BLaER1 (cell line): ENCODE results near the gene CCDC85C.

Source experiments
- H3K27ac ChIP-seq: shearing (Covaris generic); formaldehyde crosslinking; 2 replicates; pipeline ENCODE4 v1.8.1; 2022
- H3K27me3 ChIP-seq: shearing (Covaris generic); formaldehyde crosslinking; 2 replicates; pipeline ENCODE4 v1.8.1; 2022
- H3K36me3 ChIP-seq: shearing (Covaris generic); formaldehyde crosslinking; 2 replicates; pipeline ENCODE4 v1.8.1; 2022
- H3K4me1 ChIP-seq: shearing (Covaris generic); formaldehyde crosslinking; 2 replicates; pipeline ENCODE4 v1.8.1; 2022
- H3K4me2 ChIP-seq: shearing (Covaris generic); formaldehyde crosslinking; 2 replicates; pipeline ENCODE4 v1.8.1; 2022
- H3K4me3 ChIP-seq: shearing (Covaris generic); formaldehyde crosslinking; 2 replicates; pipeline ENCODE4 v1.8.1; 2022
- H3K9ac ChIP-seq: shearing (Covaris generic); formaldehyde crosslinking; 2 replicates; pipeline ENCODE4 v1.8.1; 2022
- H3K9me3 ChIP-seq: shearing (Covaris generic); formaldehyde crosslinking; 2 replicates; pipeline ENCODE4 v1.8.1; 2022
- H4K20me1 ChIP-seq: shearing (Covaris generic); formaldehyde crosslinking; 2 replicates; pipeline ENCODE4 v1.8.1; 2022
- Cebpa-rat ChIP-seq: shearing (Covaris generic); IDR thresholded peaks from 2 replicates; pipeline ENCODE4 v1.8.1; 2022

Gene CCDC85C

DNA sequence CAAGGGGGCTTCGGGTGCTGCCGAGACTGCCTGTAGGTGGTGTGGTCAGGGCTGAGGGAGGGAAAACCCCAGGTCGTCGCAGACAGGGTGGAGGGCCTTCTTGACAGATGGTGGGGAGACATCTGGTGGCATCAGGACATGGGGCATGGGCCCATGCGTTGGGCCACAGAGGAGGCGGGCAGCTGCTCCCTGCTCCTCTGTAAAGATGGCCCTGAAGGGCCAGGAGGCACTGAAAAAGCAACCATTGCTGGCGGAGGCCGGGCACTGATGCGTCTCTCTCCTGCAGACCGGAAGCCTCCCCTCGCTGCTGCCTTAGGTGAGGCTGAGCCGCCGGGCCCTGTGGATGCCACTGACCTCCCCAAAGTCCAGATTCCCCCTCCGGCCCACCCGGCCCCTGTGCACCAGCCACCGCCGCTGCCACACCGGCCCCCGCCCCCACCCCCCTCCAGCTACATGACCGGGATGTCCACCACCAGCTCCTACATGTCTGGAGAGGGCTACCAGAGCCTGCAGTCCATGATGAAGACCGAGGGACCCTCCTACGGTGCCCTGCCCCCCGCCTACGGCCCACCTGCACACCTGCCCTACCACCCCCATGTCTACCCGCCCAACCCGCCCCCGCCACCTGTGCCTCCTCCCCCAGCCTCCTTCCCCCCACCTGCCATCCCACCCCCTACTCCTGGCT, 94.0 kb downstream of the CCDC85C start:
- Histone ChIP-seq H3K4me1 (peaks cover 35% of the 10 kb centered on the region), H4K20me1 (peaks cover 75% of the 10 kb centered on the region), H3K36me3 (peaks cover 86% of the 10 kb centered on the region)

DNA sequence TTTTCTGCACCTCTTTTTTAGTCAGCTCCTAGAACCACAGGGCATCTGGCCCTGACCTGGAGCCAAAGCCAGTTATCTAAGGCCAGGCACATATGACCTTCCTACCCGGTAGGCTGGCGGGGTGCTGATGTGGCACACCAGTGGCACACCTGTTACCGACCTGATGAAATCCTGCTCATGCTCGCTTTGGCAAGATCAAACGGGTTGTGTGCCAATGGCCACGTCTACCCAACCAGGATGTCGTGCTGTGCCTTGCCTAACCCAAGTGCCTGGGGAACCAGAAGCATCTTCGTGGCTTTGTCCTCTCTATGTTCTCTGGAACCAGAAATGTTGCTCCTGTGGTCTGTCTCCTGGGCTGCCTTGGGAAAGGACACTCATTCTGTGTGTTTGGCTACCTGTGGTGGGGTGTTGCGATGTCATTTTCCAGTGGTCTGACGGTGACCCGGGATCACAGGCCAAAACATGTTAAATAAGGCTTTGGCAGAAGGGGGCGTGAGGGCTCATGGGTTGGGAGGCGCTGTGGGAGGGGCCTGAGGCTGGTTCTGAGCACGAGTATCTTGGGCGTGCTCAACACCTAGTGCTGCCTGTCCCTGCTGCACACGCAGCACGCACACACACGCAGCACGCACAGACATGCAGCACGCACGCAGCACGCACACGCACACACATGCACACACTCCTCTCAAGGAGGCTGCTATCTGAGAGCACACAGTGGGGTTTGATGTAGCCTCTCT, 94.9 kb downstream of the CCDC85C start:
- no peaks in the 10 kb centered on the region for H3K27me3 ChIP-seq
- H4K20me1 ChIP-seq = peaks cover 66% of the 10 kb centered on the region
- peaks cover 32% of the 10 kb centered on the region for H3K4me1 ChIP-seq
- no peak overlapping the region for H3K4me2 ChIP-seq
- H3K9me3 ChIP-seq = no peaks in the 10 kb centered on the region
- peaks cover 86% of the 10 kb centered on the region for H3K36me3 ChIP-seq
- H3K4me3 ChIP-seq = no peak overlapping the region
- TF ChIP-seq Cebpa-rat = no peak
- no peak overlapping the region for H3K9ac ChIP-seq
- H3K27ac ChIP-seq = no peak overlapping the region

More for the DNA sequence above, 94.0 kb downstream of the CCDC85C start:
- Histone ChIP-seq H3K4me3 (no peak overlapping the region), H3K4me2 (no peak overlapping the region), H3K27me3 (no peaks in the 10 kb centered on the region), H3K27ac (no peak overlapping the region), H3K9ac (no peak overlapping the region), H3K9me3 (no peaks in the 10 kb centered on the region)
- TF ChIP-seq Cebpa-rat = no peak

DNA sequence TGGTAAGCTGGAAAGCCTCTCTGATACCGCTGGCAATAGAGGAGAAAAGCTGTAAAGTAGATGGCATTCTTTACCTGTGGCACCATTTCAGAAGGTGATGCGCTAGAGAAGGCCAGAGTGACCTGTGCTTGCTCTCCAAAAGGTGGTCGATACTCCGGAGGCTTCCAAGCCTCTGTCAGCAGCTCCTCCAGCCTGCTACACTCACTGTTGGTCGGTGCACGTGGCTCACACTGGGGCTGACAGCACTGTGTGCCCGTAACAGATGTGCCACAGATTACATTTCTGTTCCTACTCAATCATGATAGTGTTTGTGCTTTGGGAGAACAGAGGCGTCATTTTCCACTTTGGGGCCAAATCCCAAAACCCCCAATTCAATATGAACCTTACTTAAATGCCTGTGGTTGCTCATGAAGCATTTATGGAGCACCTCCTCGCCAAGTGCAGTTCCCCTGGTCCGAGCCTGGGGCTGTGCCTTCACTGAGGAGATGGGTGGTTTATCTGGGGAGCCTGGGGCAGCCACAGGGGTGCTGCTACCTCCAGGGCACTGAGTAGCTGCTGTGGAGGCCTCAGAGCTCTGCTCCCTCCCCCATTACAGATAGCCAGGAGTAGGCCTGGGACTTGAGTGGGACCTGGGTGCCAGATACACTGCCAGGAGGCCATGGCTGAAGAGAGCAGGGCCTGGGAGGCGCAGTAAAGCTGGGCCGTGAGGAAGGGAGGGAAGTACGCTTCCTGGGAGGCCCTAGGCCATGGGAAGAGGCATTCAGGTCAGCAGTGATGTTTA, 96.0 kb downstream of the CCDC85C start:
- no peak overlapping the region for H3K4me2 ChIP-seq
- no peak overlapping the region for H3K9ac ChIP-seq
- TF ChIP-seq Cebpa-rat = no peak
- no peaks in the 10 kb centered on the region for H3K27me3 ChIP-seq
- H3K4me3 ChIP-seq = no peak overlapping the region
- H3K36me3 ChIP-seq = peaks cover 86% of the 10 kb centered on the region
- peaks cover 58% of the 10 kb centered on the region for H4K20me1 ChIP-seq
- H3K27ac ChIP-seq = no peak overlapping the region
- peaks cover 23% of the 10 kb centered on the region for H3K4me1 ChIP-seq
- no peaks in the 10 kb centered on the region for H3K9me3 ChIP-seq

DNA sequence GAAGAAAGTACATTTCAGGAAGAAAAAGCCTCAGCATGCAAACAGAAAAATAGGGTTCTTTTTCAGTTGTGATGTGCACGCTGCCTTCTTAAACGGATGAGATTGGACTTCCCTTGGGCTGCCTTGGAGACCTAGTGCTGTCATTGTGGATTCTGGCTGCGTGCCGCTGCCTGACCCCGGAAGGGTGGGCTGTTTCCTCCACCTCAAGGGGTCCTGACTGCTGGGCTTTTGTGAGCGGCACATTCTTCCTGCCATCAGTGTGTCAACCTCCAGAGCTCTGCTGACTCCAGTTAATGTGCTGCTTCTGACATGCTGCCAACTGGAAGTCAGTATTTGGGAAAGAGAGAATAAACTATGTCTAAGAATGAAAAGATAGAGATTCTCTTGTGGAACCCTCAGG, 97.7 kb downstream of the CCDC85C start:
- H3K4me1 ChIP-seq = peaks cover 8% of the 10 kb centered on the region
- H4K20me1 ChIP-seq = peaks cover 48% of the 10 kb centered on the region
- H3K36me3 ChIP-seq = peaks cover 88% of the 10 kb centered on the region
- no peak for TF ChIP-seq Cebpa-rat
- no peak overlapping the region for H3K9ac ChIP-seq
- no peaks in the 10 kb centered on the region for H3K9me3 ChIP-seq
- no peak overlapping the region for H3K4me3 ChIP-seq
- H3K27me3 ChIP-seq = no peaks in the 10 kb centered on the region
- H3K4me2 ChIP-seq = no peak overlapping the region
- H3K27ac ChIP-seq = no peak overlapping the region

DNA sequence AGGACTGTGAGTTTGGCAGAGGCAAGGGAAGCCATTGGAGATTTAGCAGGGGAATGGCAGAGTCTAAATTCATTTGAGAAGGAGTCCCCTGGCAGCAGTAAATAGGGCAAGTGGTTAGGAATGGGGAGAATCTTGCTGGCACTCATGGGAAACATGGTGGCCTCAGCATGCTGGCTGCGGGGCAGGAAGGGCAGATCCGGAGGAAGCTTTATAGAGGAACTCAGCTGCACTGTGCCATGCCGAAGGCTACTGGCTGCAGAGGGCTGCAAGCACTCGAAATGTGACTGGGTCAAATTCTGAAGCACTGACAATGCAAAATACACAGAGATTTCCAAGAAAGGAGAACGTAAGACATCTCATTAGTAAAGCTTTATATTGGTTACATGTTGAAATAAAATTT, 98.9 kb downstream of the CCDC85C start:
- H4K20me1 ChIP-seq = peaks cover 42% of the 10 kb centered on the region
- no peaks in the 10 kb centered on the region for H3K4me1 ChIP-seq
- H3K9ac ChIP-seq = no peak overlapping the region
- TF ChIP-seq Cebpa-rat = no peak
- H3K4me3 ChIP-seq = no peak overlapping the region
- no peak overlapping the region for H3K4me2 ChIP-seq
- no peaks in the 10 kb centered on the region for H3K9me3 ChIP-seq
- no peak overlapping the region for H3K27ac ChIP-seq
- peaks cover 98% of the 10 kb centered on the region for H3K36me3 ChIP-seq
- no peaks in the 10 kb centered on the region for H3K27me3 ChIP-seq

DNA sequence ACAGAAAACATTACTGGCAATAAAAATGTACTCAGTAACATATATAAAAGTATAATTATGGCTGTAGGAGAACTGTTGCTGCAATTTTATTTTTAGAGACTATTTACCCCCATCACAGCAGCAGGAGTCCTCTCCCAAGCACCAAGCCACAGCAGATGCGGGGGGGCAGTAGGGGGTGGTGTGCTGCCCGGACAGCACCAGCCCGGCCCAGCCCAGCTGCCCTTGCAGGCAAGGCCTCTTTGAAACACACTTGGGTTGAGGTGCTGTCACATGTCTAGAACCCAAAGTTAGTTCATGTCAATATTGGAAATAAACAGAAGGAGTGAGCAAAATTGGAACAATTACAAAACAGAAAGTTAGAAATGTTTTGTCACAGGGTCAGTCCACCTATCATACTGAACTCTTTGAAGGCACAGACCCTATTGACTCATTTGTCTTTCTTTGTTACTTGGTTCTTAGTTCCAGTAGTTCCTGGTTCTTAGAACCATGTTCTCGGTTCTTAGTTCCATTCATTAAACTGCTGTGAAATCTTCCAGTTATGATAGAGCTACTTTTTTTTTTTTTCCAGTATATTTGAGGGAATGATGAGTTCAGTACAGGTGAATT, 100.1 kb downstream of the CCDC85C start:
- no peak overlapping the region for H3K4me2 ChIP-seq
- no peak overlapping the region for H3K4me3 ChIP-seq
- H3K9ac ChIP-seq = no peak overlapping the region
- no peaks in the 10 kb centered on the region for H3K9me3 ChIP-seq
- H3K36me3 ChIP-seq = peaks cover 98% of the 10 kb centered on the region
- no peaks in the 10 kb centered on the region for H3K4me1 ChIP-seq
- no peaks in the 10 kb centered on the region for H3K27me3 ChIP-seq
- no peak overlapping the region for H3K27ac ChIP-seq
- peaks cover 42% of the 10 kb centered on the region for H4K20me1 ChIP-seq
- no peak for TF ChIP-seq Cebpa-rat

DNA sequence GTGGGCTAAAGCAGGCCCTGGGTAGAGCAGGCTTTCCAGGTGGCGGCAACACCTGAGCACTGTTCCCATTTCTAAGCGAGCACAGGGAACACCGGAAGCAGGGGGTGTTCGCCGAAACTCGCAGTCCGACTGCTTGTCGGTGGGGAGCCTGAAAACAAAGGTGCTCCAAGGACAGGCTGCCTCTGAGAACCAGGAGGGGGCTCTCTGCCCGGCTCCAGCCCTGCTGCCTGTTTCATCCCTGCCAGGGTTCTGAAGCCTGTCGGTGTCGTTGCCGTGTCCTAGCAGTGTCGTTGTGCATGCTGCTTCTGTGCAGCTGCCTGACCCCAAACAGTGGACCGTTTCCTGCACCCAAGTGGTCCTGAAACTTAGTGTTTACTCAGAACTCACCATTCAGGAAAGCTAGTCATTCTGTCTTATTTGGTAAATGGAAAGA, 101.0 kb downstream of the CCDC85C start:
- Histone ChIP-seq H4K20me1 (peaks cover 42% of the 10 kb centered on the region), H3K4me3 (no peak overlapping the region), H3K4me2 (no peak overlapping the region), H3K36me3 (peaks cover 98% of the 10 kb centered on the region), H3K4me1 (no peaks in the 10 kb centered on the region), H3K27ac (no peak overlapping the region), H3K9ac (no peak overlapping the region), H3K9me3 (no peaks in the 10 kb centered on the region), H3K27me3 (no peaks in the 10 kb centered on the region)
- no peak for TF ChIP-seq Cebpa-rat

- TF ChIP-seq Cebpa-rat = no peak
- H3K4me3 ChIP-seq = no peak overlapping the region
- no peaks in the 10 kb centered on the region for H3K27me3 ChIP-seq
- H3K9ac ChIP-seq = no peak overlapping the region
- H3K36me3 ChIP-seq = peaks cover 96% of the 10 kb centered on the region
- H3K27ac ChIP-seq = no peak overlapping the region
- peaks cover 62% of the 10 kb centered on the region for H4K20me1 ChIP-seq
- no peaks in the 10 kb centered on the region for H3K9me3 ChIP-seq
- H3K4me1 ChIP-seq = no peaks in the 10 kb centered on the region
- no peak overlapping the region for H3K4me2 ChIP-seq
Observed at GRCh38 chr14:99497894-99498293, 106.1 kb downstream of the CCDC85C start.

GRCh38 chr14:99497341-99497740, 106.7 kb downstream of the CCDC85C start:
- Histone ChIP-seq H3K27me3 (no peaks in the 10 kb centered on the region), H3K27ac (no peak overlapping the region), H4K20me1 (peaks cover 64% of the 10 kb centered on the region), H3K9ac (no peak overlapping the region), H3K9me3 (no peaks in the 10 kb centered on the region), H3K4me2 (no peak overlapping the region), H3K4me3 (no peak overlapping the region), H3K36me3 (peaks cover 96% of the 10 kb centered on the region), H3K4me1 (no peaks in the 10 kb centered on the region)
- no peak for TF ChIP-seq Cebpa-rat
